Activated naive CD8-positive, alpha-beta T cell treated with anti-CD3 and anti-CD28 coated beads for 36 hours (primary cell): ENCODE results near the gene PHPT1. TPM values are rescaled to one million over a fixed set of nuclear protein-coding genes. Genes with fewer than 3 reads are reported as not detected.

Source experiments
- DNase-seq: peaks from one replicate; pipeline ENCODE4 v3.0.0; 2021
- H3K27ac Mint-ChIP-seq: one replicate; pipeline ENCODE4 v1.8.0; 2022; ENCODE audit warnings: mild to moderate bottlenecking, moderate library complexity, mixed read lengths
- H3K27me3 Mint-ChIP-seq: one replicate; pipeline ENCODE4 v1.8.0; 2022; ENCODE audit warnings: mild to moderate bottlenecking, mixed read lengths
- H3K36me3 Mint-ChIP-seq: one replicate; pipeline ENCODE4 v1.8.0; 2021; ENCODE audit warnings: mild to moderate bottlenecking, mixed read lengths
- H3K4me1 Mint-ChIP-seq: one replicate; pipeline ENCODE4 v1.8.0; 2021; ENCODE audit warnings: mixed read lengths
- H3K4me3 Mint-ChIP-seq: one replicate; pipeline ENCODE4 v1.8.0; 2022; ENCODE audit warnings: mild to moderate bottlenecking, moderate library complexity, mixed read lengths
- H3K9me3 Mint-ChIP-seq: one replicate; pipeline ENCODE4 v1.8.0; 2022; ENCODE audit warnings: mixed read lengths
- total RNA-seq, 2 experiments: library from RNA; stranded (reverse); gene quantifications; one replicate each; pipeline ENCODE4 v1.2.3, GENCODE V29; 2021

PHPT1 gene
- total RNA-seq, 2 experiments from 2014 or later: 93.0 to 97.8 TPM

DNA sequence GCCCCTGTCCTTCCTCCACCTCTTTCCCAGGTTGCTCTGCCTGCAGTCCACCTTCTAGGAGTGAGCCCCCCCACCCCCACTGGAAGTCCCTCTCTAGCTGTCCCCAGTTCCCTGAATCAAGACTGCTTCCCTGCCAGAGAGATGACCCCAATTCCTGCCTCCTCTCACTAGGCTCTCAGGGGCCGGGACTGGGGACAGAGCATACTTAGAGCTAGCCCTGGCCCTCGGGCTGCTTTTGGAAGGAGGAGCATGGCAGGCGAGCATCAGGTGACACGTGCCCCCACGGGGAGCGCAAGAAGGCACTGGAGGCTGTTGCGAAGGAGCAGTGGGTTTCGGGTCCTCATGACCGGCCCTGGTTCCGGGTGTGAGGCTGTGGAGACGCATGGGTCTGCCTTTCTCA, 46.8 kb downstream of the PHPT1 start:
- DNase-seq: no peak
- Mint-ChIP-seq H3K27ac (no peak overlapping the region), H3K4me1 (peaks cover 7% of the 10 kb centered on the region), H3K36me3 (peaks cover 21% of the 10 kb centered on the region), H3K27me3 (no peaks in the 10 kb centered on the region), H3K9me3 (no peaks in the 10 kb centered on the region), H3K4me3 (no peak overlapping the region)

DNA sequence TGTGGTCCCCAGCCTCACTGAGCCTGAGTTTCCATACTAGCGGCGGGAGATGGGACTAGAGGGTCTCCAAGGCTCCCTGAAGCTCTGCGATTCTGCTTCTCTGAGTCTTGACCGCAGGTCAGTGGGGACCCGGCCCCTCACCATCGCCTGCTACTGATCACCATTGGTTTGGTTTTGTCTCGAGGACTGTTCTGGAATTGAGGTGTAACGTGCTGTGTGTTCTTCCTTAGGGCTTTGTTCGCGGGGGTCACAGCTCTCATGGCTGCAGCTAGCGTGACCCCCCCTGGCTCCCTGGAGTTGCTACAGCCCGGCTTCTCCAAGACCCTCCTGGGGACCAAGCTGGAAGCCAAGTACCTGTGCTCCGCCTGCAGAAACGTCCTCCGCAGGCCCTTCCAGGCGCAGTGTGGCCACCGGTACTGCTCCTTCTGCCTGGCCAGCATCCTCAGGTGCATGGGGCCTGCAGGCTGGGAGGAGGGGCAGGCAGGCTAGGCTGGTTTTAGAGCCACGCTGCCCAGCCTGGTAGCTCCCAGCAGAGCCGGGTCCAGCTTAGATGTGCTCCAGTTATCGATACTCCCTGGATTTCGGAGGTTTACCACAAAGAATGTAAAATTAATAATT, 49.4 kb downstream of the PHPT1 start:
- H3K4me1 Mint-ChIP-seq: peaks cover 29% of the 10 kb centered on the region
- no peak for DNase-seq
- peaks cover 32% of the 10 kb centered on the region for H3K36me3 Mint-ChIP-seq
- H3K4me3 Mint-ChIP-seq: no peak overlapping the region
- H3K27ac Mint-ChIP-seq: no peak overlapping the region
- H3K27me3 Mint-ChIP-seq: no peaks in the 10 kb centered on the region
- H3K9me3 Mint-ChIP-seq: no peaks in the 10 kb centered on the region

- peaks cover 29% of the 10 kb centered on the region for H3K4me1 Mint-ChIP-seq
These were observed 50.0 kb downstream of the PHPT1 start for GRCh38 chr9:136899196-136899595.

GRCh38 chr9:136900556-136900955, 51.3 kb downstream of the PHPT1 start:
- Mint-ChIP-seq H3K27ac (peak overlapping the region; percentile 17), H3K9me3 (no peaks in the 10 kb centered on the region), H3K4me3 (no peak overlapping the region), H3K27me3 (no peaks in the 10 kb centered on the region), H3K4me1 (peaks cover 25% of the 10 kb centered on the region), H3K36me3 (peaks cover 28% of the 10 kb centered on the region)
- DNase-seq: no peak

More at GRCh38 chr9:136899196-136899595, 50.0 kb downstream of the PHPT1 start:
- Mint-ChIP-seq H3K27me3 (no peaks in the 10 kb centered on the region), H3K27ac (no peak overlapping the region), H3K4me3 (no peak overlapping the region), H3K36me3 (peaks cover 30% of the 10 kb centered on the region), H3K9me3 (no peaks in the 10 kb centered on the region)
- no peak for DNase-seq

Other genes starting within 250 kb of the PHPT1 start
- gene EGFL7, start 186.5 kb upstream of the PHPT1 start, total RNA-seq: 1 to 10 TPM in 1 of 2 experiments, under 1 TPM in 1; 0.94 to 1.2 TPM
- gene AGPAT2, start 162.0 kb upstream of the PHPT1 start, total RNA-seq: 10 to 100 TPM; 14.6 to 16.1 TPM
- gene DIPK1B, start 136.8 kb upstream of the PHPT1 start, total RNA-seq: under 1 TPM in 1 of 2 experiments, not detected in 1; 0.10 TPM
- 1 to 10 TPM; 5.4 to 6.1 TPM for gene LCN10, start 106.5 kb upstream of the PHPT1 start, total RNA-seq
- gene LCN6, start 100.9 kb upstream of the PHPT1 start, total RNA-seq: not detected
- gene LCN8, start 91.2 kb upstream of the PHPT1 start, total RNA-seq: not detected
- gene LCN15, start 84.9 kb upstream of the PHPT1 start, total RNA-seq: not detected
- 10 to 100 TPM; 49.3 to 49.6 TPM for gene TMEM141, start 58.1 kb upstream of the PHPT1 start, total RNA-seq
- under 1 TPM in 1 of 2 experiments, not detected in 1; 0.43 TPM for gene CCDC183, start 53.1 kb upstream of the PHPT1 start, total RNA-seq
- gene RABL6, start 41.5 kb upstream of the PHPT1 start, total RNA-seq: 10 to 100 TPM; 87.0 to 88.3 TPM
- gene AJM1, start 6.9 kb upstream of the PHPT1 start, total RNA-seq: 1 to 10 TPM; 2.8 to 3.1 TPM
- 10 to 100 TPM; 10.9 to 12.6 TPM for gene MAMDC4, start 2.9 kb downstream of the PHPT1 start, total RNA-seq
- gene EDF1, start 16.9 kb downstream of the PHPT1 start, total RNA-seq: 100 to 1,000 TPM; 276 to 284 TPM
- 10 to 100 TPM; 38.8 to 45.8 TPM for gene TRAF2, start 37.1 kb downstream of the PHPT1 start, total RNA-seq
- 10 to 100 TPM; 55.6 to 59.3 TPM for gene FBXW5, start 95.3 kb downstream of the PHPT1 start, total RNA-seq
- under 1 TPM in 1 of 2 experiments, not detected in 1; 0.90 TPM for gene C8G, start 95.8 kb downstream of the PHPT1 start, total RNA-seq
- 1 to 10 TPM in 1 of 2 experiments, under 1 TPM in 1; 0.84 to 1.2 TPM for gene LCN12, start 102.9 kb downstream of the PHPT1 start, total RNA-seq
- gene PTGDS, start 128.1 kb downstream of the PHPT1 start, total RNA-seq: not detected
- gene LCNL1, start 133.6 kb downstream of the PHPT1 start, total RNA-seq: not detected
- gene PAXX, start 143.0 kb downstream of the PHPT1 start, total RNA-seq: 10 to 100 TPM; 57.2 to 60.1 TPM
- gene CLIC3, start 147.2 kb downstream of the PHPT1 start, total RNA-seq: not detected
- gene ABCA2, start 178.8 kb downstream of the PHPT1 start, total RNA-seq: 1 to 10 TPM; 4.2 to 4.9 TPM
- gene FUT7, start 182.7 kb downstream of the PHPT1 start, total RNA-seq: not detected
- gene NPDC1, start 196.8 kb downstream of the PHPT1 start, total RNA-seq: 10 to 100 TPM; 13.2 to 13.5 TPM
- gene ENTPD2, start 204.7 kb downstream of the PHPT1 start, total RNA-seq: not detected
- gene SAPCD2, start 221.1 kb downstream of the PHPT1 start, total RNA-seq: 10 to 100 TPM; 15.2 to 15.4 TPM
- 10 to 100 TPM; 22.9 to 23.5 TPM for gene UAP1L1, start 228.1 kb downstream of the PHPT1 start, total RNA-seq
- 10 to 100 TPM; 24.7 to 25.1 TPM for gene MAN1B1, start 237.6 kb downstream of the PHPT1 start, total RNA-seq